Putamen (tissue), 1 donor: ENCODE data around the gene SLC8A1.
A peak's percentile ranks its signal among the peaks of the same experiment; 100 is the strongest.

Experiments
- DNase-seq: peaks from one replicate; pipeline ENCODE4 v3.0.0-alpha.2; 2016; ENCODE audit warnings: low spot score

SLC8A1 gene

GRCh38 chr2:40420478-40420877, 31.4 kb downstream of the SLC8A1 start:
- no peak for DNase-seq

GRCh38 chr2:40419364-40419762, 32.5 kb downstream of the SLC8A1 start:
- DNase-seq: no peak

GRCh38 chr2:40418614-40419363, 33.1 kb downstream of the SLC8A1 start:
- DNase-seq: no peak

GRCh38 chr2:40416486-40416885, 35.4 kb downstream of the SLC8A1 start:
- no peak for DNase-seq

- DNase-seq: no peak
Measured at GRCh38 chr2:40415391-40415790, 36.5 kb downstream of the SLC8A1 start.

- DNase-seq: no peak
Measured at GRCh38 chr2:40412456-40412855, 39.4 kb downstream of the SLC8A1 start.

GRCh38 chr2:40410695-40411094, 41.2 kb downstream of the SLC8A1 start:
- no peak for DNase-seq

GRCh38 chr2:40409734-40410133, 42.2 kb downstream of the SLC8A1 start:
- no peak for DNase-seq

GRCh38 chr2:40406485-40407289, 45.2 kb downstream of the SLC8A1 start:
- no peak for DNase-seq

GRCh38 chr2:40405465-40405864, 46.4 kb downstream of the SLC8A1 start:
- DNase-seq: no peak

- no peak for DNase-seq
Measured at GRCh38 chr2:40404517-40404916, 47.4 kb downstream of the SLC8A1 start.

GRCh38 chr2:40403233-40403836, 48.6 kb downstream of the SLC8A1 start:
- DNase-seq: peak; percentile 14

- no peak for DNase-seq
Measured at GRCh38 chr2:40401896-40402295, 50.0 kb downstream of the SLC8A1 start.

GRCh38 chr2:40400336-40400953, 51.4 kb downstream of the SLC8A1 start:
- DNase-seq: no peak

GRCh38 chr2:40397765-40398164, 54.1 kb downstream of the SLC8A1 start:
- DNase-seq: no peak

- DNase-seq: no peak
Measured at GRCh38 chr2:40396124-40396523, 55.8 kb downstream of the SLC8A1 start.

- DNase-seq: no peak
Measured at GRCh38 chr2:40395169-40396073, 56.5 kb downstream of the SLC8A1 start.

- DNase-seq: peak; percentile 35
Measured at GRCh38 chr2:40394597-40394996, 57.3 kb downstream of the SLC8A1 start.

GRCh38 chr2:40394031-40394430, 57.9 kb downstream of the SLC8A1 start:
- no peak for DNase-seq

- no peak for DNase-seq
Measured at GRCh38 chr2:40388161-40388560, 63.7 kb downstream of the SLC8A1 start.

- DNase-seq: no peak
Measured at GRCh38 chr2:40386177-40386576, 65.7 kb downstream of the SLC8A1 start.
